Central memory CD8-positive, alpha-beta T cell (primary cell): ENCODE measurements around the gene GNAI1.

Source experiments
- ATAC-seq: fragments of 150-1000 bp; cut with Tn5 transposase; replicated peaks from 2 replicates; pipeline ENCODE4 v1.10.0; 2022; ENCODE audit warnings: mild to moderate bottlenecking, moderate FRiP score, moderate number of reproducible peaks; ENCODE audit not compliant: poor library complexity, severe bottlenecking; ENCODE audit errors: extremely low read depth
- DNase-seq, 2 donors: peaks; one replicate each; pipeline ENCODE4 v3.0.0; 2021; ENCODE audit warnings: low spot score in 2 of 2
- H3K27ac Mint-ChIP-seq: one replicate; pipeline ENCODE4 v1.8.0; 2022; ENCODE audit warnings: low read depth, mild to moderate bottlenecking, moderate library complexity, mixed read lengths
- H3K27me3 Mint-ChIP-seq: one replicate; pipeline ENCODE4 v1.8.0; 2022; ENCODE audit warnings: mixed read lengths
- H3K36me3 Mint-ChIP-seq: one replicate; pipeline ENCODE4 v1.8.0; 2022; ENCODE audit warnings: mild to moderate bottlenecking, moderate library complexity, mixed read lengths; ENCODE audit not compliant: insufficient read depth
- H3K4me1 Mint-ChIP-seq: one replicate; pipeline ENCODE4 v1.8.0; 2022; ENCODE audit warnings: mixed read lengths
- H3K4me3 Mint-ChIP-seq: one replicate; pipeline ENCODE4 v1.8.0; 2022; ENCODE audit warnings: mild to moderate bottlenecking, moderate library complexity, mixed read lengths
- H3K9me3 Mint-ChIP-seq: one replicate; pipeline ENCODE4 v1.8.0; 2022; ENCODE audit warnings: mixed read lengths

Gene GNAI1

DNA sequence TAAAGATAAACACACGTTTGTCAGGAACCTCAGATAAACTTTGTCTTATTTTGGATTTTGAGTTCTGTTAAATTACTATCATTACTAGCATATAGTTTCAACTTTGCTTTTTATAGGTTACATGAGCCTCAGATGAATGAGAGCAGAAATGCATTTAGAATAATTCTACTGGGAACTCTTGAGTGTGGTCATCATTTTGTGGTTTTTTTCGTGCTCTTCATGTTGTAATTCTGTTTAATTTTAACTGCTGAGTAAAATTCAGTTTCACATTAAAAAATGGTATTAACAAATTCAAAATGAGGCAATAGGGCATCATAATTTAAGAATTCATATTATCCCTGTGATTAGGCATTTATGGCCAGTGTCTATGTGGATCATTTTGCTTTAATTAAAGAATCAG, 72.9 kb downstream of the GNAI1 start:
- DNase-seq (no peak), ATAC-seq (no peak)

DNA sequence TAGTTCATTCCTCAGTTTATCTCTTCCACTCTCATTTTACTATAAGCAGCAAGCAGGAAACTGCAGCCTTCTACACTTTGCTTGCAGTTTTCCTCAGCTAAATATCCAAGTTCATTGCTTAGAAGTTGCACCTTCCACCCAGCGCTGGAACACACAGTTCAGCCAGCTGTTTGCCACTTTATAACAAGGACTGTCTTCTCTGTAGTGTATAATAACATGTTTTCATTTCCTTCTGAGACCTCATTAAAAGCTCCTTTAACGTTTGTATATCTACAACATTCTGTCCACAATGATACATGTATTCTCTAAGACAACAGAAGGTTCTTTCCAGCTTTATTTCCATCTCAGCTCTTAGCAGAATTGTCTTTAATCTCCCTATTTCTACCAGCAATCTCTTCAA, 74.1 kb downstream of the GNAI1 start:
- Mint-ChIP-seq H3K27ac (no peak overlapping the region), H3K9me3 (peaks cover 16% of the 10 kb centered on the region), H3K36me3 (no peaks in the 10 kb centered on the region), H3K4me3 (no peak overlapping the region), H3K27me3 (no peaks in the 10 kb centered on the region), H3K4me1 (no peaks in the 10 kb centered on the region)
- DNase-seq (no peak), ATAC-seq (no peak)

More for the DNA sequence above, 72.9 kb downstream of the GNAI1 start:
- Mint-ChIP-seq H3K27me3 (no peaks in the 10 kb centered on the region), H3K4me3 (no peak overlapping the region), H3K4me1 (no peaks in the 10 kb centered on the region), H3K9me3 (peaks cover 21% of the 10 kb centered on the region), H3K36me3 (no peaks in the 10 kb centered on the region), H3K27ac (no peak overlapping the region)

DNA sequence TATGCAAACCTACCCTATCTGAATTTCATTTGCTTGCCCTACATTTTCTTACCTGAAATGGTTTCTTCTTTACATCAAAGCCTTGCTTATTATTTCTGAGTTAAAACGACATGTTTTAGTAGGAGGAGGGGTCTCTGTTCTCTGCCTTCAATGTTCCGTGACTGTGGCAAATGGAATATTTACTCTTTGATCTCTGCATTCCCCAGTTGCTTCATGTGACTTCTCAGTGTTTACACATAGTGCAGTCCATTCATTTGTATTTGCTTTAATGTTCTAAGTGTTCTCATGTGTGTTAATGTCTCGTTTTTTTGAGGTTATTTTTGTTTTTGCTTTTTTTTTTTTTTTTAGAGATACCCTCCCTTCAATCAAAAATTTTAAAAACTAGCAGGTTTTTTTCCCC, 75.8 kb downstream of the GNAI1 start:
- Mint-ChIP-seq H3K36me3 (no peaks in the 10 kb centered on the region), H3K27ac (no peak overlapping the region), H3K27me3 (no peaks in the 10 kb centered on the region), H3K4me1 (no peaks in the 10 kb centered on the region), H3K4me3 (no peak overlapping the region), H3K9me3 (peaks cover 16% of the 10 kb centered on the region)
- ATAC-seq (no peak), DNase-seq (no peak)

DNA sequence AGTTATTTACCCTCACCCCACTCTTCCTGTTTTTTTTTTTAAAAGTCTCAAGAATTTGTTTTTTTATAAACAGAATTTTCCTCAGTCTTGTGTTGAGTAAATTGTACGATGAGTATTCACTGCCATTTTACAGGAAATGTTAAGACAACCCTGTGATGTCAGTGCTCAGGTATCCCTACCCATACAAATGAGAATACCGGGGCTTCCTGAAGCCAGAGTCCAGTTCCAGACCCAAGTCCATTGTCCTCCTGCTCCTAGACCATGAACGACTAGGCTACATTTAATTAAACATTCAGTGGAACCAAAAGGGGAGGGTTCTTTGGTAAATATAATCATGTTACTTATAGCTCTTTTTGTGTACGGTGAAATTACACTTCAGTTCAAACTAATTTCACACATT, 79.2 kb downstream of the GNAI1 start:
- DNase-seq, result no peak
- H3K36me3 Mint-ChIP-seq, result no peaks in the 10 kb centered on the region
- no peak overlapping the region for H3K4me3 Mint-ChIP-seq
- no peaks in the 10 kb centered on the region for H3K27me3 Mint-ChIP-seq
- no peaks in the 10 kb centered on the region for H3K4me1 Mint-ChIP-seq
- no peak overlapping the region for H3K27ac Mint-ChIP-seq
- peaks cover 11% of the 10 kb centered on the region for H3K9me3 Mint-ChIP-seq
- ATAC-seq, result no peak

DNA sequence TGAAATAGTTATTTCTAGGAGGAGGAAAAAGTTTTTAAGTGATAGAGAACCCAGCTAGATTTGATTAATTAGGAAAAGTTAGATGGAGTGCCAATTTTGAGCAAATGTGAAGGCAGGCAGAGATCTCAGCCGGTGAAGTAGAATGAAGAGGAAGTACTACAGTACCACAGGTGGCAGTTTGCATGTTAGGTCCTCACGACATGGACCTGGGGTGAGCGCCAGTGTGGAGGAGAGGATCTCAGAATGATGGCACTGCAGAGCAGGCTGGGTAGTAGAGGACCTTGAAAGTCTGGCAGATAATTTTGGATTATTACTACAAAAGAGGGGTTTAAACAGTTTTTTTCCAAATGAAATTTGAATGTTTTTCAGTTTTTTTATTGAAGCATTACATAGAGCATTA, 81.1 kb downstream of the GNAI1 start:
- no peaks in the 10 kb centered on the region for H3K27me3 Mint-ChIP-seq
- no peaks in the 10 kb centered on the region for H3K4me1 Mint-ChIP-seq
- DNase-seq (no peak), ATAC-seq (no peak)
- no peak overlapping the region for H3K27ac Mint-ChIP-seq
- peaks cover 15% of the 10 kb centered on the region for H3K9me3 Mint-ChIP-seq
- no peak overlapping the region for H3K4me3 Mint-ChIP-seq
- H3K36me3 Mint-ChIP-seq, result no peaks in the 10 kb centered on the region

DNA sequence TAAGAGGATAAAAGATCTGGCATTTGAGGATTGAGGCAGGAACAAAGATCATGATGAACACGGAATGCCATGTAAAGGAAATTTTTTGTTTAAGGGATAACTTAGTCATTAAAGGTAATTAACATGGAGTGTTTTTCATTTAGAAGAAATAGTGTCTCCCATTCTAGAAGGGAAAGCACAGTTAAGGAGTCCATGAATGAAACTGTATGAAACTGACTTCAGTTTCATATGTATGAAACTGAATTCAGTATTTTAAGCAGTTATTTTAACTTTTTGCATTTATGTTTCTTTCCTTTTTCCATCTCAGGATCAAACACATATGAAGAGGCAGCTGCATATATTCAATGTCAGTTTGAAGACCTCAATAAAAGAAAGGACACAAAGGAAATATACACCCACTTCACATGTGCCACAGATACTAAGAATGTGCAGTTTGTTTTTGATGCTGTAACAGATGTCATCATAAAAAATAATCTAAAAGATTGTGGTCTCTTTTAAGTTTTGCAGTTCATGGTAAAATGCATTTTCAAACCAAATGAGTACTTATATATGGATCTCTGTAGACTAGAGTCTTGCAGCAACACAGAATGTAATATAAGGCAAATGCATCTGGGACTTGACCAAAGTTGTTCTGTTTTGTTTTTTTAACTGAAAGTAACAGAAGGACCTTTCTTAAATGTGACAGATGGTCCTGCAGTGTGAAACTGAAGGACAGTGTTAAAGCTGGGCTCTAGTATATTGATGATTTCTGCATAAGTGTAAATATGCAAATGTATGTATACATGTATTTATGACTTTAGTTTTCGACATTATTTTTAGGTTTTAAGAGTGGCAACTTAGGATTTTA, 82.6 kb downstream of the GNAI1 start:
- ATAC-seq (no peak), DNase-seq (no peak)
- no peak overlapping the region for H3K27ac Mint-ChIP-seq
- H3K9me3 Mint-ChIP-seq, result peaks cover 11% of the 10 kb centered on the region
- no peaks in the 10 kb centered on the region for H3K27me3 Mint-ChIP-seq
- H3K4me3 Mint-ChIP-seq, result no peak overlapping the region
- H3K4me1 Mint-ChIP-seq, result no peaks in the 10 kb centered on the region
- H3K36me3 Mint-ChIP-seq, result no peaks in the 10 kb centered on the region

DNA sequence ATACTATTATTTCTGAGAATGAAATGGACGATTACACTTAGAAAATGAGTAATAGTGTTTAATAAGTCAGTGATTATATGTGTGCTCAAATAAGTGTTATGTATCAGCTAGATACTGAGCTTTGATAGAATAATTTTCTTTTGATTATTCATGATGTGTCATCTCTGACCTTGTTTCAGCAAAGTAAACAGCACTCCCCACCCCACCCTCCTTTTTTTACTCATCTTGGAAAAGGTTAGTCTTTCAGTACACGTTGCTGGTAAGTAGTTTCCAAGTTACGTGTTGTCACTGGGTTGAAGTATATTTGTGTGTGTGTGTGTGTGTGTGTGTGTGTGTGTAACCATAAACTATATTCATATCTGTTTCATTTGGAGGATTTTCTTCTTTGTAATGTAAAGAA, 84.1 kb downstream of the GNAI1 start:
- ATAC-seq, result no peak
- H3K27me3 Mint-ChIP-seq, result no peaks in the 10 kb centered on the region
- H3K27ac Mint-ChIP-seq, result no peak overlapping the region
- no peaks in the 10 kb centered on the region for H3K4me1 Mint-ChIP-seq
- DNase-seq, result no peak
- H3K9me3 Mint-ChIP-seq, result peaks cover 11% of the 10 kb centered on the region
- no peaks in the 10 kb centered on the region for H3K36me3 Mint-ChIP-seq
- H3K4me3 Mint-ChIP-seq, result no peak overlapping the region

DNA sequence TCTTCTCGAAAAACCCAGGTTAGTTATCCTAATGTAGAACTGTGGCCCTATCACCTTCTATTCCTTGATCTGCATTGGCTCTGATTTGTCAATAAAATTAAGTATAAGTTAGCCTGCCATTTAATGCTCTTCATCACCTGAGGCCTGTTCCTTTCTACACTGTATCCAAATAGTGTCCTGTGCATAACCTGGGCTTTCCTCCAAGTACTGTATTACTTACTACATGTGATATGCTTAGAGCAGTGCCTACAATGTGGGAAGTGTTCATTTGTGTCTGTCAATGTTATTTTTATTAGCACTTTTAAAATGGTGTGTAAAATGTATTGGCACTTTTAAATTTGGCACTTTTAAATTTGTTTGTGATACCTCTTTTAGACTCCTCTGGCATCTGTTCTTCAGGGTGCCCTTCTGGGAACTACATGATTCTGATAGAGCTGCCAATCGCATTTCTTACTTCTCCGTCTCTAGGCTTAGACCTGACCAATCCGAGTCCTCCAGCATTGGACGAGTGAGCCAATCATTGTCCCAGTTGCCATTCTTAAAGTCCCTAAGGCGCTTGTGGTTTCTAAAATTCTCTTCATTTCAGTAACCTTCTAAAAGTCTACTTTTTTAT, 85.5 kb downstream of the GNAI1 start:
- Mint-ChIP-seq H3K27me3 (no peaks in the 10 kb centered on the region), H3K4me3 (no peak overlapping the region), H3K4me1 (no peaks in the 10 kb centered on the region), H3K27ac (no peak overlapping the region), H3K36me3 (no peaks in the 10 kb centered on the region), H3K9me3 (peaks cover 11% of the 10 kb centered on the region)
- DNase-seq (no peak), ATAC-seq (no peak)

DNA sequence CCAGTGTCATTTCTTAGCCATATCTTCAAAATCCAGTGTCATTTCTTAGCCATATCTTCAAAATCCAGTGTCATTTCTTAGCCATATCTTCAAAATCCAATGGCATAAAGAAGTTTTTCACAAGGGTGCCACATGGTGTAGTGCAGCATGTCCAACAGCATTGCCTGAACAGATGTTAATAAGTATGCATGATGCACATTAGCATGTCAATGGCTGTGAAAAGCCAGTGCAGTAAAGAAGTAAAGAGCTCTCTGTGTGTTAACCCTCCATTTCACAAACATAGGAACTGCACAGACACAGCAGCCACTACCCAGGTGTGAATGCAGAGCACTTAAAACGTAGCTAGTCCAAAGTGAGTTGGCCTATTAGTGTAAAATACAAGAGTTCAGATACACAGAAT, 89.8 kb downstream of the GNAI1 start:
- peaks cover 10% of the 10 kb centered on the region for H3K9me3 Mint-ChIP-seq
- no peaks in the 10 kb centered on the region for H3K36me3 Mint-ChIP-seq
- ATAC-seq, result no peak
- no peaks in the 10 kb centered on the region for H3K27me3 Mint-ChIP-seq
- no peak for DNase-seq
- no peak overlapping the region for H3K27ac Mint-ChIP-seq
- no peak overlapping the region for H3K4me3 Mint-ChIP-seq
- no peaks in the 10 kb centered on the region for H3K4me1 Mint-ChIP-seq

DNA sequence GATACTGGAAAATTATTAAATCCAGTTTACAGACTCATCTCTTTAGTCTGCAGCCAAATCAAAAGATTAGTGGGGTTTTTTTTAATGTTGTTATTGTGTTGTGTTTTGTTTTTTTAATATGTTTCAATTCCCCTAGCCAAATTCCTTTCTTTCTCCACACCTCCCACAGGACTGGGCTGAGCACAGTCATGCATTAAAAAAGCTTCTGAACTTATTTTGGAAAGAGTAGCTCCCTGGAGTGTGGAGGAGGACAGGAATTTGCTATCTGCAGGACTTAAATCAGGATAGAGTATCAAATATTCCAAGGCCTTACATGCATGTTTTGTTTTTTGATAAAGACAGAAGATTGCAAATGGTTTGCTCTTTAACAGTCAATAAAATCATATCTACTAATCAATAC, 90.7 kb downstream of the GNAI1 start:
- Mint-ChIP-seq H3K36me3 (no peaks in the 10 kb centered on the region), H3K4me1 (no peaks in the 10 kb centered on the region), H3K9me3 (peaks cover 6% of the 10 kb centered on the region), H3K4me3 (no peak overlapping the region), H3K27me3 (no peaks in the 10 kb centered on the region), H3K27ac (no peak overlapping the region)
- ATAC-seq, result no peak
- no peak for DNase-seq

DNA sequence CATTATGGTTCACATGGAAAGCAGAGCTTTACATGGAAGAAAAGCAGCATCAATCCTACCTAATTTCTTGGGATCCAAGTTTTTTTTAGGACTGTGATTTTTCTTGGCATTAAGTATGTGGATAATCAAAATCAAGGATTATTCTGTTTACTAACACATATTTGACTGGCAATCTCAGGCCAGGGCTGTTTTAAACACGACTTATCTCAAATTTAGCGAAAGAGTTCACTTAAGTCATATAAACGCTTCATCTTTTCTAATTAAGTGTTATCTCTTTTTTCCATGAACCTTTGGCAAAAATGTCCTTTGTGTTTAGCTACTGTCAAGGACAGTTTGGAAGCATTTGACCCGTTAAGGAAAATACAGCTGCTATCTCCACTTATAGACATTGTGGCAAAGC, 92.0 kb downstream of the GNAI1 start:
- Mint-ChIP-seq H3K9me3 (peaks cover 6% of the 10 kb centered on the region), H3K4me3 (no peak overlapping the region), H3K36me3 (no peaks in the 10 kb centered on the region), H3K27ac (no peak overlapping the region), H3K4me1 (no peaks in the 10 kb centered on the region), H3K27me3 (no peaks in the 10 kb centered on the region)
- no peak for ATAC-seq
- DNase-seq, result no peak

DNA sequence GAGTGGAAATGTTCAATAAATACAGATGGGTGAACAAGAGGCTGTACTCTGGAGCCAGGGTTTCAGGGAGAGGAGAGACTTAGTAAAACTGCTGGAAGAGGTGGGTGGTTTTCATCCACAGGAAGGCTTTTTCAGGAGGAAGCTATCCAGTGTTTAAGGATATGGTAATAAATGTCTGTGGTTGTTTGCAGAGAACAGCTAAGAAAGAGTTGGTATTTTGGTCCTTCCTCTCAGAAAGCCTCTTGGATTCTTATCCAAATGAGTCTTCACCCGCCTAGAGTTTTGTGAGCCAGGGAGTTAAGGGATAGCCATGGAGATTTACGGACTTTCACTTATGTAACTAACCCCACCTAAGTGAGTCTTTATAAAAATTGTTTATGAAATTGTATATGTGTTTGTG, 95.7 kb downstream of the GNAI1 start:
- H3K27me3 Mint-ChIP-seq, result no peaks in the 10 kb centered on the region
- no peak for ATAC-seq
- DNase-seq, result no peak
- H3K4me3 Mint-ChIP-seq, result no peak overlapping the region
- H3K4me1 Mint-ChIP-seq, result no peaks in the 10 kb centered on the region
- peaks cover 7% of the 10 kb centered on the region for H3K9me3 Mint-ChIP-seq
- no peaks in the 10 kb centered on the region for H3K36me3 Mint-ChIP-seq
- H3K27ac Mint-ChIP-seq, result no peak overlapping the region

DNA sequence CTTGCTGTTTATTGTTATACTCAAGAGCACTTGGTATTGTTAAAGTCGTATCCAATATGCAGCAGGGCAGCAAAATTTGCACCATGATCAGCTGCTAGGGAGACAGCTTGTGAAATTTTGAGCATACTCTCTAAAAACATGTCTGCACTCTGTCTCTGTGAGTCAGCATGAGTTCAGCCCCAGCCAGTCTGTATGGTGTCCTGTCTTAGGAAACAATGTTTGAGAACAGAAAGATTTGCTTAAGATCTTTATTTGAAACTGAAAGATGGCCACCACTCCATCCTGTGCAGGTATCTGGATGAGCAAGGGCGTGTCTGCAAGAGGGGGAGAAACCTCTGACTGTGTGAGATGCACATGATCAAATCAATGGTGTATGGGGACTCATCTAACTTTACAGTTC, 97.1 kb downstream of the GNAI1 start:
- H3K27ac Mint-ChIP-seq, result no peak overlapping the region
- no peak for ATAC-seq

More for the DNA sequence above, 97.1 kb downstream of the GNAI1 start:
- no peak for DNase-seq
- H3K36me3 Mint-ChIP-seq, result no peaks in the 10 kb centered on the region
- peaks cover 16% of the 10 kb centered on the region for H3K9me3 Mint-ChIP-seq
- no peaks in the 10 kb centered on the region for H3K27me3 Mint-ChIP-seq
- H3K4me1 Mint-ChIP-seq, result no peaks in the 10 kb centered on the region
- no peak overlapping the region for H3K4me3 Mint-ChIP-seq
